Breast epithelium (tissue), 4 donors: Measurements from ENCODE around the gene PGD. TPM values are rescaled to one million over a fixed set of nuclear protein-coding genes. Genes with fewer than 3 reads are reported as not detected.
"Not testable (repeated sequence)": the region's sequence is repeated elsewhere in the genome, so short reads cannot be mapped to it uniquely, and the experiment has no call there.

Source experiments
- DNase-seq, 2 donors: peaks; one replicate each; pipeline ENCODE4 v3.0.0-alpha.2; 2019; ENCODE audit warnings: low spot score in 2 of 2
- H3K27ac ChIP-seq, 2 donors: fragments of 200-600 bp; sonication (generic) in 1 of 2; one replicate each; pipeline ENCODE4 v1.5.1; 2016 to 2019; ENCODE audit warnings: mild to moderate bottlenecking in 1 of 2
- H3K27me3 ChIP-seq, 2 donors: fragments of 200-600 bp; sonication (generic) in 1 of 2; one replicate each; pipeline versions ENCODE4 v1.5.1 to v1.6.0; 2017 to 2019; ENCODE audit warnings: control low read depth in 1 of 2, mild to moderate bottlenecking in 1 of 2
- H3K36me3 ChIP-seq: fragments of 200-600 bp; one replicate; pipeline ENCODE4 v1.5.1; 2019
- H3K4me1 ChIP-seq, 2 donors: fragments of 200-600 bp; sonication (generic); one replicate each; pipeline ENCODE4 v1.5.1; 2016 to 2019; ENCODE audit warnings: control low read depth in 1 of 2
- H3K4me3 ChIP-seq, 3 donors: fragments of 200-600 bp; sonication (generic); 1 replicate in 2 of 3; 2 replicates in 1 of 3; pipeline ENCODE4 v1.5.1; 2016 to 2019; ENCODE audit warnings: mild to moderate bottlenecking in 3 of 3, moderate library complexity in 2 of 3
- H3K9me3 ChIP-seq, 2 donors: fragments of 200-600 bp; sonication (generic) in 1 of 2; one replicate each; pipeline ENCODE4 v1.5.1; 2016 to 2019; ENCODE audit warnings: control low read depth in 1 of 2
- POLR2A ChIP-seq: fragments of 450-650 bp; IDR thresholded peaks from one replicate; pipeline ENCODE4 v1.6.1; 2016; ENCODE audit warnings: antibody characterized with exemption, mild to moderate bottlenecking, moderate library complexity
- POLR2AphosphoS5 ChIP-seq, 3 donors: sonication (generic); formaldehyde crosslinking; IDR thresholded peaks; one replicate each; pipeline ENCODE4 v1.6.1; 2017; ENCODE audit warnings: antibody characterized with exemption in 3 of 3
- intact Hi-C: fragments of 100-400 bp; cut with DNase I; formaldehyde crosslinking; loops from one replicate; pipeline ENCODE4 v1.15.1; 2023; ENCODE audit warnings: low total_unique reads
- total RNA-seq, 3 donors: library from RNA; depleted of rRNA; stranded (reverse); fragments of >200 nt; gene quantifications; one replicate each; pipeline ENCODE4 v1.1.0, GENCODE V29; 2016
- TF ChIP-seq, protein P1 (sequence below), 3 donors: fragments of 450-650 bp; IDR thresholded peaks; one replicate each; pipeline ENCODE4 v1.5.1; 2016 to 2017; ENCODE audit warnings: antibody characterized with exemption in 3 of 3, mild to moderate bottlenecking in 3 of 3, moderate library complexity in 3 of 3

The PGD gene
- total RNA-seq, 3 donors from 2014 or later, result 85.6 to 211 (median 101) TPM

GRCh38 chr1:10421637-10422036 lies 22.8 kb downstream of the PGD start:
- Histone ChIP-seq H3K27ac (no peak overlapping the region), H3K4me3 (no peak overlapping the region), H3K4me1 (no peaks in the 10 kb centered on the region), H3K9me3 (no peaks in the 10 kb centered on the region), H3K36me3 (peaks cover 6% of the 10 kb centered on the region), H3K27me3 (no peaks in the 10 kb centered on the region)
- TF ChIP-seq POLR2AphosphoS5 (IDR thresholded peaks at IDR 0.05) (no peak), POLR2A (no peak)
- TF ChIP-seq, protein P1, sequence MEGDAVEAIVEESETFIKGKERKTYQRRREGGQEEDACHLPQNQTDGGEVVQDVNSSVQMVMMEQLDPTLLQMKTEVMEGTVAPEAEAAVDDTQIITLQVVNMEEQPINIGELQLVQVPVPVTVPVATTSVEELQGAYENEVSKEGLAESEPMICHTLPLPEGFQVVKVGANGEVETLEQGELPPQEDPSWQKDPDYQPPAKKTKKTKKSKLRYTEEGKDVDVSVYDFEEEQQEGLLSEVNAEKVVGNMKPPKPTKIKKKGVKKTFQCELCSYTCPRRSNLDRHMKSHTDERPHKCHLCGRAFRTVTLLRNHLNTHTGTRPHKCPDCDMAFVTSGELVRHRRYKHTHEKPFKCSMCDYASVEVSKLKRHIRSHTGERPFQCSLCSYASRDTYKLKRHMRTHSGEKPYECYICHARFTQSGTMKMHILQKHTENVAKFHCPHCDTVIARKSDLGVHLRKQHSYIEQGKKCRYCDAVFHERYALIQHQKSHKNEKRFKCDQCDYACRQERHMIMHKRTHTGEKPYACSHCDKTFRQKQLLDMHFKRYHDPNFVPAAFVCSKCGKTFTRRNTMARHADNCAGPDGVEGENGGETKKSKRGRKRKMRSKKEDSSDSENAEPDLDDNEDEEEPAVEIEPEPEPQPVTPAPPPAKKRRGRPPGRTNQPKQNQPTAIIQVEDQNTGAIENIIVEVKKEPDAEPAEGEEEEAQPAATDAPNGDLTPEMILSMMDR (IDR thresholded peaks at IDR 0.05), result no peak
- intact Hi-C loops, result loop anchor here (10.0 kb wide), 1 partner anchor 47 kb away; no protein-coding TSS in a partner anchor
- DNase-seq, result no peak

DNA sequence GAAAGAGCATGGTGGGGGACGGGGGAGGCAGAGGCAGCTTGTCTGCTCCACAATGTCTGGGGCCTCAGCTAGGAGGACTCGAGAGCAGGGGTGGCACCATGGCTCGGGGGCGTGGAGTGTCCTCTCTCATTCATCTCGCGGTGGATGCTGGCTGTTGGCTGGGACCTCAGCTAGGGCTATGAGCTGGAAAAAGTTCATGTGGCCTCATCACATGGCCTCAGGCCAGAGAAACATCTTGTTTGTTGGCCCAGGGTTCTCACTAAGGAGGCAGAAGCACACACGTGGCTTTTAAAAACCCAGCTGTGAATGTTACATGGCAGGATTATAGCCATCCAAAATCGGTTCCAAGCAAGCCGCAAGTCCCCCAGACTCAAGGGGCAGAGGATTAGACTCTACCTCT lies 25.2 kb downstream of the PGD start:
- no peaks in the 10 kb centered on the region for H3K4me1 ChIP-seq
- no peaks in the 10 kb centered on the region for H3K36me3 ChIP-seq
- intact Hi-C loops, result loop anchor here (10.0 kb wide), 1 partner anchor 49 kb away; no protein-coding TSS in a partner anchor
- no peaks in the 10 kb centered on the region for H3K9me3 ChIP-seq
- no peak for DNase-seq
- TF ChIP-seq POLR2A (no peak), POLR2AphosphoS5 (IDR thresholded peaks at IDR 0.05) (no peak)
- TF ChIP-seq, protein P1 (IDR thresholded peaks at IDR 0.05), result no peak
- no peak overlapping the region for H3K27ac ChIP-seq
- no peaks in the 10 kb centered on the region for H3K27me3 ChIP-seq
- H3K4me3 ChIP-seq, result no peak overlapping the region

GRCh38 chr1:10424651-10425050 lies 25.8 kb downstream of the PGD start:
- Histone ChIP-seq H3K9me3 (no peaks in the 10 kb centered on the region), H3K4me1 (no peaks in the 10 kb centered on the region), H3K27me3 (no peaks in the 10 kb centered on the region), H3K4me3 (no peak overlapping the region), H3K27ac (no peak overlapping the region), H3K36me3 (no peaks in the 10 kb centered on the region)
- TF ChIP-seq, protein P1 (IDR thresholded peaks at IDR 0.05), result no peak
- TF ChIP-seq POLR2A (no peak), POLR2AphosphoS5 (IDR thresholded peaks at IDR 0.05) (no peak)
- intact Hi-C loops, result loop anchor here (10.0 kb wide), 1 partner anchor 50 kb away; no protein-coding TSS in a partner anchor
- DNase-seq, result no peak

DNA sequence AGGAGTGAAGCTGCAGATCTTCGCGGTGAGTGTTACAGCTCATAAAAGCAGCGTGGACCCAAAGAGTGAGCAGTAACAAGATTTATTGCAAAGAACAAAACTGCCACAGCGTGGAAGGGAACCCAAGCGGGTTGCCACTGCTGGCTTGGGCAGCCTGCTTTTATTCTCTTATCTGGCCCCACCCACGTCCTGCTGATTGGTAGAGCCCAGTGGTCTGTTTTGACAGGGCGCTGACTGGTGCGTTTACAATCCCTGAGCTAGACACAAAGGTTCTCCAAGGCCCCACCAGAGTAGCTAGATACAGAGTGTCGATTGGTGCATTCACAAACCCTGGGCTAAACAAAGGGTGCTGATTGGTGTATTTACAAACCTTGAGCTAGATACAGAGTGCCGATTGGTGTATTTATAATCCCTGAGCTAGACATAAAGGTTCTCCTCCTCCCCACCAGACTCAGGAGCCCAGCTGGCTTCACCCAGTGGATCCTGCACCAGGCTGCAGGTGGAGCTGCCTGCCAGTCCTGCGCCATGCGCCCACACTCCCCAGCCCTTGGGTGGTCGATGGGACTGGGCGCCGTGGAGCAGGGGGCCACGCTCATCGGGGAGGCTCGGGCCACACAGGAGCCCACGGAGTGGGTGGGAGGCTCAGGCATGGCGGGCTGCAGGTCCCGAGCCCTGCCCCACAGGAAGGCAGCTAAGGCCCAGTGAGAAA lies 27.1 kb downstream of the PGD start:
- not testable (repeated sequence) for H3K4me3 ChIP-seq, H3K36me3 ChIP-seq, H3K9me3 ChIP-seq, H3K4me1 ChIP-seq, H3K27ac ChIP-seq, H3K27me3 ChIP-seq, DNase-seq
- intact Hi-C loops, result loop anchor here (10.0 kb wide), 1 partner anchor 51 kb away; no protein-coding TSS in a partner anchor

DNA sequence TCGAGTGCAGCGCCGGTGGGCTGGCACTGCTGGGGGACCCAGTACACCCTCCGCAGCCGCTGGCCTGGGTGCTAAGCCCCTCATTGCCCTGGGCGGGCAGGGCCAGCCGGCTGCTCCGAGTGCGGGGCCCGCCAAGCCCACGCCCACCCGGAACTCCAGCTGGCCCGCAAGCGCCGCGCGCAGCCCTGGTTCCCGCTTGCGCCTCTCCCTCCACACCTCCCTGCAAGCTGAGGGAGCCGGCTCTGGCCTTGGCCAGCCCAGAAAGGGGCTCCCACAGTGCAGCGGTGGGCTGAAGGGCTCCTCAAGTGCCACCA lies 27.6 kb downstream of the PGD start:
- not testable (repeated sequence) for H3K36me3 ChIP-seq, H3K4me1 ChIP-seq, H3K9me3 ChIP-seq, H3K27me3 ChIP-seq, H3K27ac ChIP-seq, DNase-seq, H3K4me3 ChIP-seq
- intact Hi-C loops, result loop anchor here (10.0 kb wide), 1 partner anchor 52 kb away; no protein-coding TSS in a partner anchor

DNA sequence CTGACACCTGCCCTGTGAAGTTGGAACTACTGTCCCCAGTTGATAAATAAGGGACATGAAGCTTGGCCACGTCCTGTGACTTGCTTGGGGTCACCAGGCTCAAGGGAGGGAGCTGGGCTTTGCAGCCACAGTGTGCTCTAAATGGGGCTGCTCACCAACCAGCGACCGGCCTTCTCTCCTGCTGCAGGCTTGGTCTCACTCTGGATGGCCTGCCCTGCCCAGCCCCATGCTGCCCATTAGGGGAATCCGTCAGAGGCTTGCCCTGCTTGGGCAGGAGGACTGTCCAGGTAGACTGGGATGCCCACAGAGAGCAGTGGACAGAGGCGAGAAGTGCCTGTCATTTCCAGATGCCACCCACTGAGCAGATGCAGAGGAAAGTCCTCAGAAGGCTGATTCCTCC lies 30.1 kb downstream of the PGD start:
- intact Hi-C loops, result loop anchor here (10.0 kb wide), 1 partner anchor 54 kb away; no protein-coding TSS in a partner anchor
- no peak overlapping the region for H3K4me3 ChIP-seq
- DNase-seq, result no peak

More for the DNA sequence above, 30.1 kb downstream of the PGD start:
- no peak overlapping the region for H3K27ac ChIP-seq
- H3K4me1 ChIP-seq, result peaks cover 0 to 5% of the 10 kb centered on the region in 2 donors
- TF ChIP-seq POLR2A, result no peak
- TF ChIP-seq, protein P1 (IDR thresholded peaks at IDR 0.05), result no peak
- no peak for TF ChIP-seq POLR2AphosphoS5 (IDR thresholded peaks at IDR 0.05)
- no peaks in the 10 kb centered on the region for H3K9me3 ChIP-seq
- no peaks in the 10 kb centered on the region for H3K36me3 ChIP-seq
- no peaks in the 10 kb centered on the region for H3K27me3 ChIP-seq
